Medulla oblongata (tissue), 1 donor: ENCODE measurements around the gene UBXN1.

Experiments
- DNase-seq: peaks from one replicate; pipeline ENCODE4 v3.0.0-alpha.2; 2015; ENCODE audit errors: extremely low spot score

Gene UBXN1

DNA sequence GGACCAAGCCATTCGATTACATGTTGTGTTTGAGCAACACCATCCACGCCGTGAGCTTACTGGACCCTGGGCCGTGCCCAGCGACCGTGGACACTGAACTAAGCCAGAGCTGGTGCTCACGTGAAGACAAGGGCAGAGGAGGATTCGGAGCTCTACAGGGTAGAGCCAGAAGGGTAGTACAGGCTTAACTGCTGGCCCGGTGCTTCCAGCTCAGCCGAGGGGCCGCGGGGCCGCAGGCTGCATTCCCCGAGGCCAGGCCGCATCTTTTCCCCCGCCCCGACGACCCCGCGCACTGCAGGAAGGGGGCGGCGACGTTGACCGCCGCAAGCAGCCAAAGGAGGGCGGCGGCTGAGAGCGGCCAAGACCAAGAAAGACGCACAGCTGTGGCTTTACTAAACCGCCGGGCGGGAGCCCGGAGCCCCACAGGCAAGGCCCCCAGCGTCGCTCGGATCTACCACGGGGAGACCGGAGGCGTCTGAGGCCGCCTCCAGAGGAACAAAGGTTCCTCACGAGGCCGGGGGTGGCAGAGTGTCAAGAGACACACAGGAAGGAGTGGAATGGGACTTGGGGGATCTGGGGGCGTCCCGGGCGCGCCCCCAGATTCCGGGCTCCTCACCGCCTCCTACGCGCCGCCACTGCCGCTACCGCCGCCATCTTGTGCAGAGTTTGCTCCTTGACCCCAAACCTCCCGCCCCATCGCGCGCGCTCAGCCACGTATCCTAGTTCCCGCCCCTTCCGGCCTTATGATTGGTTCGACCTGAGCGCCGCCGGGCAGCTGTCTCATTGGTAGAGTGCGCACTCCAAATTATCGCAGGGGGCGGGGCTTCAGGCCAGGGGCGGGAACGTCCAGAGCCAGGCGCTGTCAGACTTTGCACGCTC, 32.7 kb downstream of the UBXN1 start, which contains the start of gene GANAB:
Gene GANAB (minus strand): TSS at position 668 of the 879 bp plus-strand sequence. CDS start 14 bp downstream, at position 654.
- DNase-seq: peak; percentile 99

- no peak for DNase-seq
These were observed 33.3 kb downstream of the UBXN1 start for GRCh38 chr11:62645671-62645945.

DNA sequence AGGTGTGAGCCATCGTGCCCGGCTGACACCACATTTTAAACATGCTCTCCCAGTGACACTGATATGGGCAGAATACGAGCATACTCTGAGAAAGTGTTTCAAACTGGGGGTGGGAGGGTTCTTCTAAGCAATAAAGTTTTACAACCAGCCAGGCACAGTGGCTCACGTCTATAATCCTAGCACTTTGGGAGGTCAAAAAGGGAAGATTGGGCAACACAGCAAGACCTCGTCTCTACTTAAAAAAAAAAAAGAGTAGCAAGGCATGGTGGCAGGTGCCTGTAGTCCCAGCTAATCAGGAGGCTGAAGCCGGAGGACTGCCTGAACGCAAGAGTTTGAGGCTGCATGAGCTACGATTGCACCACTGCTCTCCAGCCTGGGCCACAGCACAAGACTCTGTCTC, 34.7 kb downstream of the UBXN1 start:
- DNase-seq: no peak

DNA sequence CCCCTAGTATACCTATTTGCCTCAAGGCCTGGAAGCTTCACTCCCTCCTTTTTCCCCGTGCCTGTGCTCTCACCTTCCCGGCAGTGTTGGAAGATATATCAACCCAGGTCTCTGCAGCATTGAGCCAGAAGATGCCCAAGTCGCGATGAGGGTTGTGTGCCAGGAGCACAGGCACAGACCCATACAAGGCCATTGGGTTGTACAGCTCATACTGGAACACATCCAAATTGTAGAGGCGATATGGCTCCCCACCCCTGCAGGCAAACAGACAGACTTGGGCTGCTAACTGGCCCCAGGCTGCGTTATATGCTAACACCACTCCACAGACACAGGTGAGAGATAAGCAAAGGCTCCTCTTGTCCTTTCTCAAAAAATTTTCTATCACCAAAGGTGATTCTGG, 46.4 kb downstream of the UBXN1 start:
- DNase-seq: no peak

DNA sequence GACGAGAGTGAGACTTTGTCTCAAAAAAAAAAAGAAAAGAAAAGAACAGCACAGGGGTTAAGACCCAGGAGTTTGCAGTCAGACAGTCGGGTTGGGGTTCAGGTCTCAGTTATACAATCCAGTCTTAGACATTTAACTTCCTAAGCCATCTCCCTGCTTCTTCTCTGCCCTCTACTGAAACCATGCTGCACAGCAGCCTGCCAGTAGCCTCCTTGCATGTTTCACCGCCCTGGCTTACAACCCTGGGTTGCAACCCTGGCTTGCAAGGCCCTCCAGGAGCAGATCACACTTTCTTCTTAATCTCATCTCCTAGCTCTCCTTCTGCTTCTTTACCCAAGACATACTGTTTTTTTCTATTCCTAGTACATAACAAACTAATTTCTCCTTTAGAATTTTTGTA, 51.2 kb downstream of the UBXN1 start:
- DNase-seq: no peak
